Stimulated activated CD4-positive, alpha-beta T cell treated with anti-CD3 and anti-CD28 coated beads, Interleukin-4, amount 100 ng/mL, for 4 hours (primary cell): Measurements from ENCODE around the gene CDC45.
"Not testable (repeated sequence)": the region's sequence is repeated elsewhere in the genome, so short reads cannot be mapped to it uniquely, and the experiment has no call there.

Experiments
- DNase-seq, 2 experiments: peaks; one replicate each; pipeline ENCODE4 v3.0.0-alpha.2; 2020

The CDC45 gene

GRCh38 chr22:19479355-19480172 is at the start of gene CDC45:
Gene CDC45, plus strand, starts transcription at chr22:19479920. Its CDS starts 49 bp downstream, at chr22:19479969.
- DNase-seq: peak; percentile 87 to 94

- DNase-seq: peak in 1 of 2 experiments; percentile 33
These were observed 49.5 kb upstream of the CDC45 start for GRCh38 chr22:19429950-19430889.

GRCh38 chr22:19430890-19431541 is 48.7 kb upstream of the CDC45 start:
- DNase-seq: no peak

GRCh38 chr22:19431649-19432132 is 48.0 kb upstream of the CDC45 start, which contains the start of gene HIRA:
Gene HIRA, minus strand, starts transcription at chr22:19431733. Its CDS starts 257 bp downstream, at chr22:19431476.
- DNase-seq: peak; percentile 80 to 85

GRCh38 chr22:19432133-19432851 is 47.4 kb upstream of the CDC45 start, which contains the start of gene MRPL40:
Gene MRPL40, plus strand, starts transcription at chr22:19432545. Its CDS starts 10 bp downstream, at chr22:19432555.
- peak; percentile 90 for DNase-seq

- no peak for DNase-seq
These were observed 45.3 kb upstream of the CDC45 start for GRCh38 chr22:19434401-19434800.

- no peak for DNase-seq
These were observed 44.7 kb upstream of the CDC45 start for GRCh38 chr22:19434829-19435580.

- not testable (repeated sequence) for DNase-seq
These were observed 43.1 kb upstream of the CDC45 start for GRCh38 chr22:19436444-19437161.

- DNase-seq: no peak
These were observed 41.4 kb upstream of the CDC45 start for GRCh38 chr22:19438298-19438697.

- no peak for DNase-seq
These were observed 39.1 kb upstream of the CDC45 start for GRCh38 chr22:19440411-19441195.

GRCh38 chr22:19442166-19442565 is 37.6 kb upstream of the CDC45 start:
- no peak for DNase-seq

GRCh38 chr22:19443544-19444211 is 36.0 kb upstream of the CDC45 start:
- DNase-seq: no peak

GRCh38 chr22:19445279-19445982 is 34.3 kb upstream of the CDC45 start:
- not testable (repeated sequence) for DNase-seq

GRCh38 chr22:19446603-19447329 is 33.0 kb upstream of the CDC45 start:
- no peak for DNase-seq

- DNase-seq: peak; percentile 76 to 88
These were observed 32.2 kb upstream of the CDC45 start, which contains the start of gene C22orf39 for GRCh38 chr22:19447330-19448075. Gene C22orf39, minus strand, starts transcription at chr22:19447711. Its CDS starts 23 bp downstream, at chr22:19447688.

- no peak for DNase-seq
These were observed 31.6 kb upstream of the CDC45 start for GRCh38 chr22:19448076-19448607.
